Subcutaneous adipose tissue (tissue), 4 donors: ENCODE measurements around the gene VMP1. TPM values are rescaled to one million over a fixed set of nuclear protein-coding genes. Genes with fewer than 3 reads are reported as not detected.

Source experiments
- CTCF ChIP-seq: fragments of 450-650 bp; IDR thresholded peaks from one replicate; pipeline ENCODE4 v1.5.1; 2016; ENCODE audit warnings: low read depth, mild to moderate bottlenecking, control low read depth, antibody characterized with exemption, moderate library complexity
- total RNA-seq, 4 donors: library from RNA; depleted of rRNA; stranded (reverse); fragments of >200 nt; gene quantifications; one replicate each; pipeline ENCODE4 v1.1.0, GENCODE V29; 2016

VMP1 gene
- total RNA-seq, 4 donors from 2014 or later: 94.2 to 332 (median 246) TPM

GRCh38 chr17:59737324-59737723, 29.9 kb downstream of the VMP1 start:
- TF ChIP-seq CTCF: no peak

- TF ChIP-seq CTCF: no peak
These were observed 36.4 kb downstream of the VMP1 start for GRCh38 chr17:59743842-59744241.

GRCh38 chr17:59745040-59745439, 37.6 kb downstream of the VMP1 start:
- no peak for TF ChIP-seq CTCF

GRCh38 chr17:59746849-59747445, 39.5 kb downstream of the VMP1 start:
- no peak for TF ChIP-seq CTCF

- TF ChIP-seq CTCF: no peak
These were observed 41.1 kb downstream of the VMP1 start for GRCh38 chr17:59748591-59748990.

GRCh38 chr17:59751955-59752413, 44.5 kb downstream of the VMP1 start:
- TF ChIP-seq CTCF: no peak

- TF ChIP-seq CTCF: no peak
These were observed 45.0 kb downstream of the VMP1 start for GRCh38 chr17:59752446-59752845.
